Thyroid gland (tissue), 4 donors: Measurements from ENCODE around the gene TUFT1.

Experiments
- POLR2A ChIP-seq, 2 donors: fragments of 450-650 bp; IDR thresholded peaks; one replicate each; pipeline ENCODE4 v1.6.1; 2017; ENCODE audit warnings: antibody characterized with exemption in 2 of 2, mild to moderate bottlenecking in 2 of 2, moderate library complexity in 1 of 2
- TF ChIP-seq, protein P1 (sequence below), 6 experiments: fragments of 200-600 bp in 3 of 6; fragments of 450-650 bp in 3 of 6; sonication (generic) in 3 of 6; IDR thresholded peaks; one replicate each; pipeline ENCODE4 v1.5.1; 2016 to 2019; ENCODE audit warnings: antibody characterized with exemption in 6 of 6, mild to moderate bottlenecking in 2 of 6, inconsistent platforms in 1 of 6, moderate library complexity in 1 of 6

DNA sequence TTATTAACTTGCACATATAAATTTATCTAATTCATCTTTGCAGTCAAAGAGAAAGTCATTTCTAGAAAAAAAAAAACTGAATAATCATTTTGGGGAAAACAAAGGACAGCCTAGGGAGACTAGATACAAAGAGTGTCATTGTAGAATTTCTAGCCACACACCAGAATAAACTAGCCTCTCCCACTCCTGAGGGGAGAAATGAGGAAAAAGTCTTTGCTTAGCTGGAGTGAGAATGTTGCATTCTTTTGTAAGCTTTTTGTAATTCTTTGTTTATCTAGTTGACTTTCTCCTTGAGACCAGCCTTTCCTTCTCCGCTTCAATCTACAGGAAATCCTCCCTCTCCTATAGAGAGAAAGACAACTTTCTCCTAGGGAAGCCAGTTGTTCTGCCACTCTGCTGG is 44.8 kb upstream of the TUFT1 start:
- TF ChIP-seq, protein P1, sequence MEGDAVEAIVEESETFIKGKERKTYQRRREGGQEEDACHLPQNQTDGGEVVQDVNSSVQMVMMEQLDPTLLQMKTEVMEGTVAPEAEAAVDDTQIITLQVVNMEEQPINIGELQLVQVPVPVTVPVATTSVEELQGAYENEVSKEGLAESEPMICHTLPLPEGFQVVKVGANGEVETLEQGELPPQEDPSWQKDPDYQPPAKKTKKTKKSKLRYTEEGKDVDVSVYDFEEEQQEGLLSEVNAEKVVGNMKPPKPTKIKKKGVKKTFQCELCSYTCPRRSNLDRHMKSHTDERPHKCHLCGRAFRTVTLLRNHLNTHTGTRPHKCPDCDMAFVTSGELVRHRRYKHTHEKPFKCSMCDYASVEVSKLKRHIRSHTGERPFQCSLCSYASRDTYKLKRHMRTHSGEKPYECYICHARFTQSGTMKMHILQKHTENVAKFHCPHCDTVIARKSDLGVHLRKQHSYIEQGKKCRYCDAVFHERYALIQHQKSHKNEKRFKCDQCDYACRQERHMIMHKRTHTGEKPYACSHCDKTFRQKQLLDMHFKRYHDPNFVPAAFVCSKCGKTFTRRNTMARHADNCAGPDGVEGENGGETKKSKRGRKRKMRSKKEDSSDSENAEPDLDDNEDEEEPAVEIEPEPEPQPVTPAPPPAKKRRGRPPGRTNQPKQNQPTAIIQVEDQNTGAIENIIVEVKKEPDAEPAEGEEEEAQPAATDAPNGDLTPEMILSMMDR (IDR thresholded peaks at IDR 0.05) = no peak
- TF ChIP-seq POLR2A (IDR thresholded peaks at IDR 0.05) = no peak
